ENCODE data around the gene APLF. TPM values are rescaled to one million over a fixed set of nuclear protein-coding genes. Genes with fewer than 3 reads are reported as not detected.
"Not testable (repeated sequence)": the region's sequence is repeated elsewhere in the genome, so short reads cannot be mapped to it uniquely, and the experiment has no call there.

Gene APLF
- total RNA-seq, 4 donors from 2014 or later: 2.9 to 28.5 (median 8.1) TPM

DNA sequence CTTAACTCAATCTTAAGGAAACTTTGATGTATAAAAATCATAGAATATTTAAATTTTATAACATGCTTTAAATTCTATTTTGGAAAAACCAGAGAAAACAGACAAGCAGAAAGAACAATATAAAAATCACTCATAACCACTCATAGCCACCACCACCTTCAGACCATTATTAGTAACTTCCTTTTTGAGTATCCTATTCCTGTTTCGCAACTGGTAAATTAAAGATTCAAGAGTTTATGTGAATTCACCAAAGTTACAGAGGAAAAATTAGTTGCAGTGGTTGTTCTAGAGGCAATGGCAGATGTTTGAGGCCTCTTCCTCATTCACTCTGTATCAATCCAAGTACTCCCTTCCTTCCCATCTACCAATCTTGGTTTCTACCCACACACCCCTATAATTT lies 126.7 kb downstream of the APLF start:
- DNase-seq: no peak
- intact Hi-C loops (cut with DNase I; ENCODE audit: low total_unique reads) (no loop called here), in situ Hi-C loops (cut with MboI; ENCODE audit: low pct_ligation_motif_present in 1 of 4, low pct_unique_long_range_greater_than_20kb in 1 of 4, low sequenced_read_pairs in 3 of 4) (no loop called here)
- Histone ChIP-seq H3K9me3 (no peaks in the 10 kb centered on the region), H3K27me3 (no peaks in the 10 kb centered on the region), H3K27ac (no peak overlapping the region), H3K4me3 (no peak overlapping the region), H3K36me3 (no peaks in the 10 kb centered on the region), H3K4me1 (no peaks in the 10 kb centered on the region)
- 77 to 84% methylated on average over 1 of the region's 1 CpG for WGBS, 2 donors (ENCODE audit: low coverage in 1 of 2)
- TF ChIP-seq EP300 (IDR thresholded peaks at IDR 0.05; ENCODE audit: low read depth) (no peak), POLR2AphosphoS5 (IDR thresholded peaks at IDR 0.05) (no peak), POLR2A (IDR thresholded peaks at IDR 0.05) (no peak)
- TF ChIP-seq, protein P1, sequence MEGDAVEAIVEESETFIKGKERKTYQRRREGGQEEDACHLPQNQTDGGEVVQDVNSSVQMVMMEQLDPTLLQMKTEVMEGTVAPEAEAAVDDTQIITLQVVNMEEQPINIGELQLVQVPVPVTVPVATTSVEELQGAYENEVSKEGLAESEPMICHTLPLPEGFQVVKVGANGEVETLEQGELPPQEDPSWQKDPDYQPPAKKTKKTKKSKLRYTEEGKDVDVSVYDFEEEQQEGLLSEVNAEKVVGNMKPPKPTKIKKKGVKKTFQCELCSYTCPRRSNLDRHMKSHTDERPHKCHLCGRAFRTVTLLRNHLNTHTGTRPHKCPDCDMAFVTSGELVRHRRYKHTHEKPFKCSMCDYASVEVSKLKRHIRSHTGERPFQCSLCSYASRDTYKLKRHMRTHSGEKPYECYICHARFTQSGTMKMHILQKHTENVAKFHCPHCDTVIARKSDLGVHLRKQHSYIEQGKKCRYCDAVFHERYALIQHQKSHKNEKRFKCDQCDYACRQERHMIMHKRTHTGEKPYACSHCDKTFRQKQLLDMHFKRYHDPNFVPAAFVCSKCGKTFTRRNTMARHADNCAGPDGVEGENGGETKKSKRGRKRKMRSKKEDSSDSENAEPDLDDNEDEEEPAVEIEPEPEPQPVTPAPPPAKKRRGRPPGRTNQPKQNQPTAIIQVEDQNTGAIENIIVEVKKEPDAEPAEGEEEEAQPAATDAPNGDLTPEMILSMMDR (IDR thresholded peaks at IDR 0.05): no peak

- no peak for TF ChIP-seq EP300 (IDR thresholded peaks at IDR 0.05; ENCODE audit: low read depth)
- no peak for TF ChIP-seq POLR2A (IDR thresholded peaks at IDR 0.05)
- TF ChIP-seq, protein P1 (IDR thresholded peaks at IDR 0.05): peak; percentile 64 to 82 (median 66)
- Histone ChIP-seq H3K27me3 (no peaks in the 10 kb centered on the region), H3K36me3 (no peaks in the 10 kb centered on the region), H3K4me3 (no peak overlapping the region), H3K9me3 (no peaks in the 10 kb centered on the region), H3K27ac (no peak overlapping the region), H3K4me1 (no peaks in the 10 kb centered on the region)
- intact Hi-C loops (cut with DNase I; ENCODE audit: low total_unique reads) (no loop called here), in situ Hi-C loops (cut with MboI; ENCODE audit: low pct_ligation_motif_present in 1 of 4, low pct_unique_long_range_greater_than_20kb in 1 of 4, low sequenced_read_pairs in 3 of 4) (no loop called here)
- WGBS, 2 donors (ENCODE audit: low coverage in 1 of 2): 32 to 57% methylated on average over 3 to 5 of the region's 5 CpGs
- peak; percentile 46 for DNase-seq
Observed at GRCh38 chr2:68594674-68595492, 127.5 kb downstream of the APLF start.

GRCh38 chr2:68595493-68595785 lies 128.1 kb downstream of the APLF start:
- H3K9me3 ChIP-seq; H3K4me3 ChIP-seq; H3K27me3 ChIP-seq; H3K27ac ChIP-seq; DNase-seq; H3K4me1 ChIP-seq; H3K36me3 ChIP-seq; intact Hi-C loops (cut with DNase I; ENCODE audit: low total_unique reads); in situ Hi-C loops (cut with MboI; ENCODE audit: low pct_ligation_motif_present in 1 of 4, low pct_unique_long_range_greater_than_20kb in 1 of 4, low sequenced_read_pairs in 3 of 4): not testable (repeated sequence)
- 67 to 79% methylated on average over 1 to 2 of the region's 2 CpGs for WGBS, 2 donors (ENCODE audit: low coverage in 1 of 2)

GRCh38 chr2:68600495-68600894 lies 133.1 kb downstream of the APLF start:
- H3K4me1 ChIP-seq; DNase-seq; intact Hi-C loops (cut with DNase I; ENCODE audit: low total_unique reads); H3K36me3 ChIP-seq; in situ Hi-C loops (cut with MboI; ENCODE audit: low pct_ligation_motif_present in 1 of 4, low pct_unique_long_range_greater_than_20kb in 1 of 4, low sequenced_read_pairs in 3 of 4); H3K27me3 ChIP-seq; H3K27ac ChIP-seq; H3K4me3 ChIP-seq: not testable (repeated sequence)
- H3K9me3 ChIP-seq: peaks cover 16 to 17% of the 10 kb centered on the region in 2 donors
- WGBS, 2 donors (ENCODE audit: low coverage in 1 of 2): 92 to 100% methylated on average over 2 to 3 of the region's 3 CpGs

GRCh38 chr2:68603059-68603458 lies 135.7 kb downstream of the APLF start:
- H3K27me3 ChIP-seq: no peaks in the 10 kb centered on the region
- H3K27ac ChIP-seq: no peak overlapping the region
- intact Hi-C loops (cut with DNase I; ENCODE audit: low total_unique reads): no loop called here
- H3K9me3 ChIP-seq: peaks cover 16 to 17% of the 10 kb centered on the region in 2 donors
- no peak for DNase-seq
- in situ Hi-C loops (cut with MboI; ENCODE audit: low pct_ligation_motif_present in 1 of 4, low pct_unique_long_range_greater_than_20kb in 1 of 4, low sequenced_read_pairs in 3 of 4): no loop called here
- no peak overlapping the region for H3K4me3 ChIP-seq
- TF ChIP-seq POLR2AphosphoS5 (IDR thresholded peaks at IDR 0.05): no peak
- TF ChIP-seq, protein P1 (IDR thresholded peaks at IDR 0.05): no peak
- no peaks in the 10 kb centered on the region for H3K36me3 ChIP-seq
- 89 to 100% methylated on average over 1 of the region's 1 CpG for WGBS, 2 donors (ENCODE audit: low coverage in 1 of 2)
- H3K4me1 ChIP-seq: no peaks in the 10 kb centered on the region
